ENCODE measurements around the gene SEPTIN2.
"Not testable (repeated sequence)": the region's sequence is repeated elsewhere in the genome, so short reads cannot be mapped to it uniquely, and the experiment has no call there.

SEPTIN2 gene

GRCh38 chr2:241373446-241373845 lies 57.7 kb downstream of the SEPTIN2 start:
- H3K4me3 ChIP-seq (ENCODE audit: low read depth, low read length), result no peak overlapping the region
- TF ChIP-seq, protein P1, sequence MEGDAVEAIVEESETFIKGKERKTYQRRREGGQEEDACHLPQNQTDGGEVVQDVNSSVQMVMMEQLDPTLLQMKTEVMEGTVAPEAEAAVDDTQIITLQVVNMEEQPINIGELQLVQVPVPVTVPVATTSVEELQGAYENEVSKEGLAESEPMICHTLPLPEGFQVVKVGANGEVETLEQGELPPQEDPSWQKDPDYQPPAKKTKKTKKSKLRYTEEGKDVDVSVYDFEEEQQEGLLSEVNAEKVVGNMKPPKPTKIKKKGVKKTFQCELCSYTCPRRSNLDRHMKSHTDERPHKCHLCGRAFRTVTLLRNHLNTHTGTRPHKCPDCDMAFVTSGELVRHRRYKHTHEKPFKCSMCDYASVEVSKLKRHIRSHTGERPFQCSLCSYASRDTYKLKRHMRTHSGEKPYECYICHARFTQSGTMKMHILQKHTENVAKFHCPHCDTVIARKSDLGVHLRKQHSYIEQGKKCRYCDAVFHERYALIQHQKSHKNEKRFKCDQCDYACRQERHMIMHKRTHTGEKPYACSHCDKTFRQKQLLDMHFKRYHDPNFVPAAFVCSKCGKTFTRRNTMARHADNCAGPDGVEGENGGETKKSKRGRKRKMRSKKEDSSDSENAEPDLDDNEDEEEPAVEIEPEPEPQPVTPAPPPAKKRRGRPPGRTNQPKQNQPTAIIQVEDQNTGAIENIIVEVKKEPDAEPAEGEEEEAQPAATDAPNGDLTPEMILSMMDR (IDR thresholded peaks at IDR 0.05; ENCODE audit: borderline replicate concordance, insufficient read depth, low read depth, low read length), result no peak

- H3K4me3 ChIP-seq (ENCODE audit: low read depth, low read length), result not testable (repeated sequence)
These were observed 58.2 kb downstream of the SEPTIN2 start for GRCh38 chr2:241373906-241374305.

DNA sequence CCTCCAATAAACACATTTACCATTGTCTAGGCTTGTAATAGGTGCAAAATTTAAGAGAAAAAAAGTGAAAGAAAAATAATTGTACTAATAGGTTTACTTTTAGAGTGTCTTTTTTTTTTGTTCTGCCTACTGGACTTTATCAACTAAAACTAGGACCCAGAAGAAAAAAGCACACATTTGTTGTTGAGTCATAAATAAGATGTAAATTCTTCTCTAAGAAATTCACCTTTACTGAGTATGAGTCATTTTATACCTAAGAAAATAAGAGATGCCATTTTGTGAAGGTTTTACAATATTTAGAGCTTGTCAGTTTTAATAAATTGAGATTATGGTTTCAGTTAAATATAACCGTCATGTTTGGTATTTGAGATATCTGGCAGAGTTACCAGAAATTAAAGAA lies 59.6 kb downstream of the SEPTIN2 start:
- TF ChIP-seq, protein P1 (IDR thresholded peaks at IDR 0.05; ENCODE audit: borderline replicate concordance, insufficient read depth, low read depth, low read length), result no peak
- no peak overlapping the region for H3K4me3 ChIP-seq (ENCODE audit: low read depth, low read length)

- H3K4me3 ChIP-seq (ENCODE audit: low read depth, low read length), result no peak overlapping the region
- TF ChIP-seq, protein P1 (IDR thresholded peaks at IDR 0.05; ENCODE audit: borderline replicate concordance, insufficient read depth, low read depth, low read length), result no peak
These were observed 61.1 kb downstream of the SEPTIN2 start for GRCh38 chr2:241376808-241377207.

- TF ChIP-seq, protein P1 (IDR thresholded peaks at IDR 0.05; ENCODE audit: borderline replicate concordance, insufficient read depth, low read depth, low read length), result no peak
- no peak overlapping the region for H3K4me3 ChIP-seq (ENCODE audit: low read depth, low read length)
These were observed 63.1 kb downstream of the SEPTIN2 start for GRCh38 chr2:241378816-241379215.

GRCh38 chr2:241379481-241380480 lies 64.1 kb downstream of the SEPTIN2 start:
- TF ChIP-seq, protein P1 (IDR thresholded peaks at IDR 0.05; ENCODE audit: borderline replicate concordance, insufficient read depth, low read depth, low read length), result no peak
- H3K4me3 ChIP-seq (ENCODE audit: low read depth, low read length), result no peak overlapping the region

GRCh38 chr2:241381872-241382271 lies 66.1 kb downstream of the SEPTIN2 start:
- H3K4me3 ChIP-seq (ENCODE audit: low read depth, low read length), result no peak overlapping the region
- TF ChIP-seq, protein P1 (IDR thresholded peaks at IDR 0.05; ENCODE audit: borderline replicate concordance, insufficient read depth, low read depth, low read length), result no peak

DNA sequence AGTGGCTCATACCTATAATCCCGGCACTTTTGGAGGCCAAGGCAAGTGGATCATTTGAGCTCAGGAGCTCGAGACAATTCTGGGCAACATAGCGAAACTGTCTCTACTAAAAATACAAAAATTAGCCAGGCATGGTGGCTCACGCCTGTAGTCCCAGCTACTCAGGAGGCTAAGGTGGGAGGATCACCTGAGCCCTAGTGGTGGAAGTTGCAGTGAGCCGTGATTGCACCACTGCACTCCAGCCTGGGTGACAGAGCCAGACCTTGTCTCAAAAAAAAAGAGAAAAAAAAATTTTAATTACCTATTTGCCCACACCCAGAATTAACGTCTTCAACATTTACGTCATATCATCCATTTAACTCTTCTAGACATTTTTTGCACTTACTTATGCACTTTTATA lies 69.7 kb downstream of the SEPTIN2 start:
- not testable (repeated sequence) for H3K4me3 ChIP-seq (ENCODE audit: low read depth, low read length)
